ENCODE measurements around the gene DLGAP4. TPM values are rescaled to one million over a fixed set of nuclear protein-coding genes. Genes with fewer than 3 reads are reported as not detected.

The DLGAP4 gene
- total RNA-seq, 1 donor, result 18.1 TPM

GRCh38 chr20:36478137-36478905, 172.2 kb downstream of the DLGAP4 start:
- no peak overlapping the region for H2AFZ ChIP-seq (ENCODE audit: low read length)
- peaks cover 18% of the 10 kb centered on the region for H3K36me3 ChIP-seq (ENCODE audit: insufficient read depth, low read length)
- DNase-seq (ENCODE audit: insufficient read length, low spot score, missing footprints), result peak; percentile 46
- H3K27ac ChIP-seq (ENCODE audit: low read depth, low read length), result peak overlapping the region; percentile 49
- H3K4me1 ChIP-seq (ENCODE audit: insufficient read depth, low read length), result peaks cover 66% of the 10 kb centered on the region
- H3K4me2 ChIP-seq (ENCODE audit: insufficient read depth, low read length), result no peak overlapping the region
- no peak overlapping the region for H3K4me3 ChIP-seq (ENCODE audit: insufficient read depth, low read length)
- H3K27me3 ChIP-seq (ENCODE audit: insufficient read depth, low read length), result no peaks in the 10 kb centered on the region
- peaks cover 99% of the 10 kb centered on the region for H3K79me2 ChIP-seq (ENCODE audit: insufficient read depth, low read length)
- TF ChIP-seq CTCF (IDR thresholded peaks at IDR 0.05; ENCODE audit: extremely low read depth, low read depth, low read length), result no peak
- peaks cover 84% of the 10 kb centered on the region for H4K20me1 ChIP-seq (ENCODE audit: insufficient read depth, low read length)
- H3K9me3 ChIP-seq (ENCODE audit: low read depth, low read length), result no peaks in the 10 kb centered on the region

DNA sequence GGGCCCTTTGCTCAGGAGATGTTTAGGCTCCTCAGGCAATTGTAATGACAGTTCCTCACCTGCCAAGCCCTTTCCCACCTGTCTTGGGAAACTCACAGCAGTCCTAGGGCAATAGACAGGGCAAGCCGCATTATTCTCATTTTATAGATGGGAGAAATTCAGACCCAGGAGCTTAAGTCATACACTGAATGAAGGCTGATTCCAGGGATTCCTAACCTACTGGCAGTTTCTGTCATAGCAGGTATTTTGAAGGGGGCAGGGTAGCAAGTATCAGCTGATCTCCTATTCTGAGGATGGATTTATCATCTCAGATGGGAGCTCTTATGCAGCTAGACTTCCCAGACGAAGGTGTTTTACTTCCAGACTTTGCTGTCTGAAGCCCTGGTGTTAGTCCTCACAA, 173.8 kb downstream of the DLGAP4 start:
- no peak for TF ChIP-seq CTCF (IDR thresholded peaks at IDR 0.05; ENCODE audit: extremely low read depth, low read depth, low read length)
- no peak for DNase-seq (ENCODE audit: insufficient read length, low spot score, missing footprints)
- no peaks in the 10 kb centered on the region for H3K27me3 ChIP-seq (ENCODE audit: insufficient read depth, low read length)
- peak overlapping the region; percentile 49 for H3K27ac ChIP-seq (ENCODE audit: low read depth, low read length)
- H3K36me3 ChIP-seq (ENCODE audit: insufficient read depth, low read length), result peaks cover 16% of the 10 kb centered on the region
- H3K4me2 ChIP-seq (ENCODE audit: insufficient read depth, low read length), result no peak overlapping the region
- no peaks in the 10 kb centered on the region for H3K9me3 ChIP-seq (ENCODE audit: low read depth, low read length)
- H3K79me2 ChIP-seq (ENCODE audit: insufficient read depth, low read length), result peaks cover 99% of the 10 kb centered on the region
- no peak overlapping the region for H2AFZ ChIP-seq (ENCODE audit: low read length)
- H3K4me3 ChIP-seq (ENCODE audit: insufficient read depth, low read length), result no peak overlapping the region
- H4K20me1 ChIP-seq (ENCODE audit: insufficient read depth, low read length), result peaks cover 84% of the 10 kb centered on the region
- peaks cover 60% of the 10 kb centered on the region for H3K4me1 ChIP-seq (ENCODE audit: insufficient read depth, low read length)

DNA sequence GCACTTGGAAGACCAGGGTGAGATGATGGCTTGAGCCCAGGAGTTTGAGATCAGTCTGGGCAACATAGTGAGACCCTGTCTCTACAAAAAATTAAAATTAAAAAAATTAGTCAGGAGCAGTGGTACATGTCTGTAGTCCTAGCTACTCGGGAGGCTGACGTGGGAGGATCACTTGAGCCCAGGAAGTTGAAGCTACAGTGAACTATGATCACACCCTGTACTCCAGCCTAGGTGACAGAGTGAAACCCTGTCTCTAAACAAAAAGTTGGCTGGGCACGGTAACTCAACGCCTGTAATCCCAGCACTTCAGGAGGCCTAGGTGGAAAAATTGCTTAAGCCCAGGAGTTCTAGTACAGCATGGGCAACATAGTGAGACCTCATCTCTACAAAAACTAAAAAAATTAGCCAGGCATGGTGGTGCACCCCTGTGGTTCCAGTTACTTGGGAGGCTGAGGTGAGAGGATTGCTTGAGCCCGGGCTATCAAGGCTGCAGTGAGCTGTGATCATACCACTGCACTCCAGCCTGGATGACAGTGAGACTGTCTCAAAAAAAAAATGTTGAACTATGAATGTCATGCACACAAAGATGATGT, 174.4 kb downstream of the DLGAP4 start:
- Histone ChIP-seq H3K9me3 (ENCODE audit: low read depth, low read length) (no peaks in the 10 kb centered on the region), H3K27me3 (ENCODE audit: insufficient read depth, low read length) (no peaks in the 10 kb centered on the region), H3K4me3 (ENCODE audit: insufficient read depth, low read length) (no peak overlapping the region), H4K20me1 (ENCODE audit: insufficient read depth, low read length) (peaks cover 87% of the 10 kb centered on the region), H3K79me2 (ENCODE audit: insufficient read depth, low read length) (peaks cover 99% of the 10 kb centered on the region), H3K27ac (ENCODE audit: low read depth, low read length) (peak overlapping the region; percentile 25), H3K4me1 (ENCODE audit: insufficient read depth, low read length) (peaks cover 55% of the 10 kb centered on the region), H2AFZ (ENCODE audit: low read length) (no peak overlapping the region), H3K36me3 (ENCODE audit: insufficient read depth, low read length) (peaks cover 16% of the 10 kb centered on the region), H3K4me2 (ENCODE audit: insufficient read depth, low read length) (no peak overlapping the region)
- no peak for DNase-seq (ENCODE audit: insufficient read length, low spot score, missing footprints)
- TF ChIP-seq CTCF (IDR thresholded peaks at IDR 0.05; ENCODE audit: extremely low read depth, low read depth, low read length), result no peak

GRCh38 chr20:36481380-36482043, 175.4 kb downstream of the DLGAP4 start:
- Histone ChIP-seq H3K36me3 (ENCODE audit: insufficient read depth, low read length) (peaks cover 16% of the 10 kb centered on the region), H3K4me1 (ENCODE audit: insufficient read depth, low read length) (peaks cover 51% of the 10 kb centered on the region), H3K27me3 (ENCODE audit: insufficient read depth, low read length) (no peaks in the 10 kb centered on the region)

More at GRCh38 chr20:36481380-36482043, 175.4 kb downstream of the DLGAP4 start:
- no peak overlapping the region for H3K4me3 ChIP-seq (ENCODE audit: insufficient read depth, low read length)
- no peaks in the 10 kb centered on the region for H3K9me3 ChIP-seq (ENCODE audit: low read depth, low read length)
- H4K20me1 ChIP-seq (ENCODE audit: insufficient read depth, low read length), result peaks cover 95% of the 10 kb centered on the region
- H3K27ac ChIP-seq (ENCODE audit: low read depth, low read length), result peak overlapping the region; percentile 63
- peak; percentile 21 for TF ChIP-seq CTCF (IDR thresholded peaks at IDR 0.05; ENCODE audit: extremely low read depth, low read depth, low read length)
- peak; percentile 38 for DNase-seq (ENCODE audit: insufficient read length, low spot score, missing footprints)
- H2AFZ ChIP-seq (ENCODE audit: low read length), result no peak overlapping the region
- H3K79me2 ChIP-seq (ENCODE audit: insufficient read depth, low read length), result peaks cover 100% of the 10 kb centered on the region
- no peak overlapping the region for H3K4me2 ChIP-seq (ENCODE audit: insufficient read depth, low read length)

All from osteoblast (primary cell).